Endothelial cell of hepatic sinusoid (primary cell): Measurements from ENCODE around the gene PRUNE1.

Source experiments
- in situ Hi-C: cut with HindIII; loops from 2 replicates; pipeline ENCODE4 v1.10.0; 2017; ENCODE audit warnings: low sequenced_read_pairs

PRUNE1 gene

GRCh38 chr1:151008244-151009205 is at the start of gene PRUNE1:
TSS of gene PRUNE1 (plus strand) at chr1:151008449. CDS start at chr1:151008633, 184 bp downstream.
- in situ Hi-C loops, result no loop called here

- in situ Hi-C loops, result no loop called here
Measured at GRCh38 chr1:150960646-150961045, 47.6 kb upstream of the PRUNE1 start.

GRCh38 chr1:150961756-150962155 is 46.5 kb upstream of the PRUNE1 start:
- in situ Hi-C loops, result no loop called here

GRCh38 chr1:150963321-150964163 is 44.7 kb upstream of the PRUNE1 start:
- in situ Hi-C loops, result no loop called here

GRCh38 chr1:150964164-150964489 is 44.1 kb upstream of the PRUNE1 start:
- in situ Hi-C loops, result no loop called here

- in situ Hi-C loops, result no loop called here
Measured at GRCh38 chr1:150965605-150966004, 42.6 kb upstream of the PRUNE1 start.

- in situ Hi-C loops, result no loop called here
Measured at GRCh38 chr1:150966011-150966410, 42.2 kb upstream of the PRUNE1 start.

- in situ Hi-C loops, result no loop called here
Measured at GRCh38 chr1:150967936-150968335, 40.3 kb upstream of the PRUNE1 start.

- in situ Hi-C loops, result no loop called here
Measured at GRCh38 chr1:150968491-150968890, 39.8 kb upstream of the PRUNE1 start.

- in situ Hi-C loops, result no loop called here
Measured at GRCh38 chr1:150969626-150970025, 38.6 kb upstream of the PRUNE1 start.

GRCh38 chr1:150970808-150971582 is 37.3 kb upstream of the PRUNE1 start:
- in situ Hi-C loops, result no loop called here

- in situ Hi-C loops, result no loop called here
Measured at GRCh38 chr1:150971583-150972416, 36.4 kb upstream of the PRUNE1 start.

- in situ Hi-C loops, result no loop called here
Measured at GRCh38 chr1:150972417-150972940, 35.8 kb upstream of the PRUNE1 start.

GRCh38 chr1:150973258-150973835 is 34.9 kb upstream of the PRUNE1 start:
- in situ Hi-C loops, result no loop called here

GRCh38 chr1:150973836-150974579 is 34.2 kb upstream of the PRUNE1 start:
- in situ Hi-C loops, result no loop called here

GRCh38 chr1:150974580-150975478 is 33.4 kb upstream of the PRUNE1 start, which contains the start of gene CERS2:
TSS of gene CERS2 (minus strand) at chr1:150974835. CDS start at chr1:150969090, 5,745 bp downstream.
- in situ Hi-C loops, result no loop called here

- in situ Hi-C loops, result no loop called here
Measured at GRCh38 chr1:150976401-150976821, 31.8 kb upstream of the PRUNE1 start.
